Loucy (cell line): ENCODE data around the gene UNC93A.

Experiments
- H2AFZ ChIP-seq: fragments of 200-600 bp; sonication (generic); 2 replicates; pipeline ENCODE4 v1.6.0; 2016; ENCODE audit warnings: antibody characterized with exemption, mild to moderate bottlenecking, low read length, moderate library complexity
- H3F3A ChIP-seq: fragments of 200-600 bp; 2 replicates; pipeline ENCODE4 v1.6.0; 2016; ENCODE audit warnings: antibody characterized with exemption, low read depth, mild to moderate bottlenecking
- H3K27me3 ChIP-seq: fragments of 200-600 bp; sonication (generic); 2 replicates; pipeline ENCODE4 v1.6.1; 2014; ENCODE audit warnings: low read length, mild to moderate bottlenecking; ENCODE audit not compliant: insufficient read depth, poor library complexity, severe bottlenecking
- H3K36me3 ChIP-seq: fragments of 200-600 bp; sonication (generic); 2 replicates; pipeline ENCODE4 v1.6.1; 2016; ENCODE audit warnings: low read length; ENCODE audit not compliant: insufficient read depth
- H3K4me1 ChIP-seq: fragments of 200-600 bp; sonication (generic); 2 replicates; pipeline ENCODE4 v1.5.1; 2014; ENCODE audit warnings: low read length, mild to moderate bottlenecking; ENCODE audit not compliant: insufficient read depth, poor library complexity, severe bottlenecking
- H3K4me2 ChIP-seq: fragments of 200-600 bp; sonication (generic); 2 replicates; pipeline ENCODE4 v1.6.0; 2014; ENCODE audit warnings: antibody characterized with exemption, low read length, low read depth, mild to moderate bottlenecking; ENCODE audit not compliant: poor library complexity, severe bottlenecking
- H3K4me3 ChIP-seq: fragments of 200-600 bp; sonication (generic); 2 replicates; pipeline ENCODE4 v1.5.1; 2014; ENCODE audit warnings: low read length, mild to moderate bottlenecking, mixed read lengths; ENCODE audit not compliant: poor library complexity, severe bottlenecking
- H3K79me2 ChIP-seq: fragments of 200-600 bp; sonication (generic); 2 replicates; pipeline ENCODE4 v1.6.1; 2014; ENCODE audit warnings: low read length; ENCODE audit not compliant: insufficient read depth
- H3K9ac ChIP-seq: fragments of 200-600 bp; sonication (generic); 2 replicates; pipeline ENCODE4 v1.6.0; 2014; ENCODE audit warnings: mild to moderate bottlenecking, low read depth, low read length, moderate library complexity; ENCODE audit not compliant: poor library complexity, severe bottlenecking
- H3K9me2 ChIP-seq: fragments of 200-600 bp; sonication (generic); replicated peaks from 2 replicates; pipeline ENCODE4 v1.6.1; 2016; ENCODE audit warnings: low read depth, low read length, mixed read lengths
- H3K9me3 ChIP-seq: fragments of 200-600 bp; sonication (generic); 2 replicates; pipeline ENCODE4 v1.6.1; 2014; ENCODE audit warnings: mild to moderate bottlenecking, antibody characterized with exemption, low read length, low read depth; ENCODE audit not compliant: insufficient read depth
- H4K20me1 ChIP-seq: fragments of 200-600 bp; sonication (generic); 2 replicates; pipeline ENCODE4 v1.6.0; 2014; ENCODE audit warnings: antibody characterized with exemption, low read length, mild to moderate bottlenecking; ENCODE audit not compliant: insufficient read depth, poor library complexity, severe bottlenecking
- EZH2phosphoT487 ChIP-seq: fragments of 200-600 bp; IDR thresholded peaks from 2 replicates; pipeline ENCODE4 v1.6.1; 2018; ENCODE audit warnings: antibody characterized with exemption, mild to moderate bottlenecking, moderate library complexity, borderline replicate concordance
- TF ChIP-seq, protein P1 (sequence below): fragments of 200-600 bp; sonication (generic); conservative IDR thresholded peaks from 2 replicates; pipeline ENCODE4 v1.5.1; 2014; ENCODE audit warnings: mild to moderate bottlenecking, antibody characterized with exemption, low read length

The UNC93A gene

DNA sequence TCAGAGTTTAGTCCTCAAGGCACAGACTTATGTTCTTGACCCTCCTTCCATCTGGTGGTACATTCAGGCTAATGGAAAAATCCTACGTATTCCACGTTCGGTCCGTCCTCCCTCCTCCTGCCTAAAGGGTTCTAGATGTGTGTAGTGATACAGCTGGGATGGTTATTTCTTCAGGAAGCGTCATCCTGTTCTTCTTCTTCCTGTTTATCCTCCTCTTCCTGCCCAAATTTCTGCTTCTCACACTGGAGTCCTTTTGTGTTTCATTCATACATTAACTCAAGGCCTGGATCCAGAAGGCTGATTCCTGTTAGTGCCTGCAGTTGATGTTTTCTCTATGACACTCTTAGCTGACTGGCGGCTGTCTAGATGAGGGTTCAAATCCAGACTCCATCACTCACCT, 16.8 kb upstream of the UNC93A start:
- H3K36me3 ChIP-seq, result no peaks in the 10 kb centered on the region
- TF ChIP-seq, protein P1, sequence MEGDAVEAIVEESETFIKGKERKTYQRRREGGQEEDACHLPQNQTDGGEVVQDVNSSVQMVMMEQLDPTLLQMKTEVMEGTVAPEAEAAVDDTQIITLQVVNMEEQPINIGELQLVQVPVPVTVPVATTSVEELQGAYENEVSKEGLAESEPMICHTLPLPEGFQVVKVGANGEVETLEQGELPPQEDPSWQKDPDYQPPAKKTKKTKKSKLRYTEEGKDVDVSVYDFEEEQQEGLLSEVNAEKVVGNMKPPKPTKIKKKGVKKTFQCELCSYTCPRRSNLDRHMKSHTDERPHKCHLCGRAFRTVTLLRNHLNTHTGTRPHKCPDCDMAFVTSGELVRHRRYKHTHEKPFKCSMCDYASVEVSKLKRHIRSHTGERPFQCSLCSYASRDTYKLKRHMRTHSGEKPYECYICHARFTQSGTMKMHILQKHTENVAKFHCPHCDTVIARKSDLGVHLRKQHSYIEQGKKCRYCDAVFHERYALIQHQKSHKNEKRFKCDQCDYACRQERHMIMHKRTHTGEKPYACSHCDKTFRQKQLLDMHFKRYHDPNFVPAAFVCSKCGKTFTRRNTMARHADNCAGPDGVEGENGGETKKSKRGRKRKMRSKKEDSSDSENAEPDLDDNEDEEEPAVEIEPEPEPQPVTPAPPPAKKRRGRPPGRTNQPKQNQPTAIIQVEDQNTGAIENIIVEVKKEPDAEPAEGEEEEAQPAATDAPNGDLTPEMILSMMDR, result no peak
- TF ChIP-seq EZH2phosphoT487, result no peak
- H3K4me3 ChIP-seq, result no peak overlapping the region
- no peaks in the 10 kb centered on the region for H4K20me1 ChIP-seq
- no peaks in the 10 kb centered on the region for H3K9me2 ChIP-seq
- no peaks in the 10 kb centered on the region for H3F3A ChIP-seq
- H3K4me2 ChIP-seq, result no peak overlapping the region
- no peaks in the 10 kb centered on the region for H3K4me1 ChIP-seq
- no peaks in the 10 kb centered on the region for H3K9me3 ChIP-seq
- no peak overlapping the region for H2AFZ ChIP-seq
- H3K27me3 ChIP-seq, result no peaks in the 10 kb centered on the region
- H3K79me2 ChIP-seq, result no peaks in the 10 kb centered on the region
- H3K9ac ChIP-seq, result no peak overlapping the region

DNA sequence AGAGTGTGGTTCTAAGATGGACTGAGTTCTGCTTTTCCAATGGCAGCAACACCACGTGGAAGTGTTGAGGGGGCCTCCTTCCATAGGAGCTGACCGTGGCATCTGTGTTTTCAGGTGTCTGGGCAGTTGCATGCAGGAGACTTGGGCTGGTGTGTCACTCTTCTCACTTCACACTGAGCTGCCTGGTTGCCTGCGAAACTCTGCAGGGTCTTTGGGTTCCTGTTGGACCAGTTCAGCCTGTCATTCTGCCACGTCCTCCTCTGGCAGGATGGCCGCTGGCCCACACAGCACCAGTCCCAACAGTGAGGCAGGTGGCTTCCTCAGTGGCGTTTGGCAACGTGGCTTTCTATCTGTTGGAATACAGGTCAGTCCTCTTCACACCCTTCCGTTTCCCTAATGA, 16.1 kb upstream of the UNC93A start:
- Histone ChIP-seq H3K27me3 (no peaks in the 10 kb centered on the region), H3K4me1 (no peaks in the 10 kb centered on the region), H2AFZ (no peak overlapping the region), H3K4me2 (no peak overlapping the region), H3K36me3 (no peaks in the 10 kb centered on the region), H3K9me3 (no peaks in the 10 kb centered on the region), H3K9ac (no peak overlapping the region), H4K20me1 (no peaks in the 10 kb centered on the region), H3K79me2 (no peaks in the 10 kb centered on the region), H3F3A (no peaks in the 10 kb centered on the region), H3K4me3 (no peak overlapping the region), H3K9me2 (no peaks in the 10 kb centered on the region)
- TF ChIP-seq, protein P1, result no peak
- TF ChIP-seq EZH2phosphoT487, result no peak

DNA sequence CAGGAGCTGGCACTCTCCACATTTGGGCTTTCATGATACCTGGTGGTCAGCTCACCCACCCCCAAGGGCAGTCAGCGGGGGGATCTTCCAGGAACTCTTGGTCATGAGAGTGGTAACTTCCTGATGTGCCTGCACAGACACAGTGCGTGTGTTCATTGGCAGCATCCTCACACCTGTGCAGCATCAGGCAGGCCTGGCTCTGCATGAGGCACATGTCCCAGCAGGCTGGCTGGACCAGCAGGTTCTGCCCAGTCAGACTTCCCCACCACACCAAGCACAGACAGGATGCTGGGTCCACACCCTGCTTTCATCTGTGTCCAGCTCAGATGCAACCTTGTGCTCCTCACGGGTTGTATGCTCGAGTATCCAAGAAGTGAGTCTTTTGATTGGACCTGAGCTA, 15.7 kb upstream of the UNC93A start:
- H3K4me1 ChIP-seq, result no peaks in the 10 kb centered on the region
- H3K27me3 ChIP-seq, result no peaks in the 10 kb centered on the region
- no peaks in the 10 kb centered on the region for H3K9me2 ChIP-seq
- no peak overlapping the region for H3K4me3 ChIP-seq
- no peaks in the 10 kb centered on the region for H4K20me1 ChIP-seq
- no peaks in the 10 kb centered on the region for H3K36me3 ChIP-seq
- H3F3A ChIP-seq, result no peaks in the 10 kb centered on the region
- no peak overlapping the region for H3K4me2 ChIP-seq
- no peak for TF ChIP-seq EZH2phosphoT487
- TF ChIP-seq, protein P1, result no peak
- H3K79me2 ChIP-seq, result no peaks in the 10 kb centered on the region
- H3K9ac ChIP-seq, result no peak overlapping the region
- no peak overlapping the region for H2AFZ ChIP-seq
- H3K9me3 ChIP-seq, result no peaks in the 10 kb centered on the region
